22Rv1 (cell line): ENCODE data around the gene CYSTM1.

Source experiments
- H3K27ac ChIP-seq: fragments of 450-650 bp; 2 replicates; pipeline ENCODE4 v1.5.1; 2017
- CTCF ChIP-seq: fragments of 450-650 bp; IDR thresholded peaks from 2 replicates; pipeline ENCODE4 v1.5.1; 2017; ENCODE audit warnings: mild to moderate bottlenecking
- ZFX ChIP-seq: fragments of 450-650 bp; IDR thresholded peaks from 2 replicates; pipeline ENCODE4 v1.6.1; 2017; ENCODE audit warnings: antibody characterized with exemption, borderline replicate concordance

The CYSTM1 gene

GRCh38 chr5:140181002-140181483 is 6.1 kb downstream of the CYSTM1 start:
- H3K27ac ChIP-seq: no peak overlapping the region
- TF ChIP-seq ZFX (no peak), CTCF (no peak)

- TF ChIP-seq CTCF (no peak), ZFX (no peak)
- no peak overlapping the region for H3K27ac ChIP-seq
Measured at GRCh38 chr5:140181525-140181924, 6.5 kb downstream of the CYSTM1 start.

- no peak overlapping the region for H3K27ac ChIP-seq
- TF ChIP-seq CTCF (no peak), ZFX (no peak)
Measured at GRCh38 chr5:140182075-140182711, 7.2 kb downstream of the CYSTM1 start.

- no peak for TF ChIP-seq ZFX
- H3K27ac ChIP-seq: no peak overlapping the region
Measured at GRCh38 chr5:140182803-140183367, 7.9 kb downstream of the CYSTM1 start.

GRCh38 chr5:140185409-140185808 is 10.4 kb downstream of the CYSTM1 start:
- no peak overlapping the region for H3K27ac ChIP-seq
- TF ChIP-seq ZFX: no peak
- TF ChIP-seq CTCF: no peak

GRCh38 chr5:140186267-140186671 is 11.3 kb downstream of the CYSTM1 start:
- TF ChIP-seq ZFX (no peak), CTCF (no peak)
- H3K27ac ChIP-seq: no peak overlapping the region

GRCh38 chr5:140189253-140189652 is 14.3 kb downstream of the CYSTM1 start:
- TF ChIP-seq CTCF (no peak), ZFX (no peak)
- no peak overlapping the region for H3K27ac ChIP-seq
